Measurements from ENCODE around the gene EYA2.

DNA sequence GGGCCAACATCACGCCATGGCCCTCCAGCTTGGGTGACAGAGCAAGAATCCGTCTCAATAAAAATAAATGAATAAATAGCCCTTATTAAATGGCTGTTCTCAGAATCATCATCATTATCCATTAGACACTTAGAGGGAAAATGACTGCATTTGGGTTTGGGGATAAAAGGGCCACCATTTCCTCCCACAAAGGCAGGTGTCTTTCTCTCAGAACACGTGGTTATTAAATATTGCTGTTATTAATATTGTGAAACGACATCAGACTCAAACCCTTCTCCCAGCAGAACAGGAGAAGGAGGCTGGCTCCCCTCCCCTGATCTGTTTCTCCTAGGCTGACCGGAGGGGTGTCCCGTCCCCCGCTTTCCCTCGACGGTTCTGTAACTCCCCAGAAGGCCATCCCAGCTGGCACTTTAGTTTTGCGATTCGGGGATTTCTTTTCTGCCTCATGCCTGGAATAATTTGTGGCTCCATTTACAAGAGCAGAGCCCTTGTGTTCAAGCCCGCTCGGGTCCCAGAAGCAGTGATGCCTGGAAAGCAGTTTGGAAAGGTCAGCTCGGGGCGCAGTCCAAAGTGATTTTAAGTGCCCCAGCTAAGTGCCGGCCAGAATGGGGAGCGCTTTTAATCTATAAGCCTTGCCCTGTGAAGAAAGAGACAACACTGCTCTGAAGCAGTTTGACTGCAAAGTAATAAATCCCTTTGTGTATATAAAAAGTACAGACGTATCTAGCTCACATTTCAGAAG is 41.9 kb downstream of the EYA2 start:
- TF ChIP-seq FOXP2 (optimal IDR thresholded peaks at IDR 0.05; ENCODE audit: control extremely low read depth, extremely low read length, insufficient read depth) (no peak), EZH2 (IDR thresholded peaks at IDR 0.05) (no peak)

Measured in SK-N-MC (cell line).